Tibial nerve (tissue), 4 donors: ENCODE results near the gene CDC25A. TPM values are rescaled to one million over a fixed set of nuclear protein-coding genes. Genes with fewer than 3 reads are reported as not detected.
"Not testable (repeated sequence)": the region's sequence is repeated elsewhere in the genome, so short reads cannot be mapped to it uniquely, and the experiment has no call there.

Experiments
- DNase-seq, 2 donors: peaks; one replicate each; pipeline ENCODE4 v3.0.0-alpha.2; 2019; ENCODE audit warnings: low spot score in 2 of 2
- H3K27ac ChIP-seq, 4 donors: fragments of 200-600 bp; sonication (generic) in 3 of 4; one replicate each; pipeline ENCODE4 v1.5.1; 2017 to 2019; ENCODE audit warnings: mild to moderate bottlenecking in 1 of 4
- H3K27me3 ChIP-seq, 2 donors: fragments of 200-600 bp; sonication (generic) in 1 of 2; one replicate each; pipeline versions ENCODE4 v1.5.1 to v1.6.0; 2017 to 2019
- H3K36me3 ChIP-seq, 3 donors: fragments of 200-600 bp; sonication (generic); one replicate each; pipeline ENCODE4 v1.5.1; 2018 to 2019
- H3K4me1 ChIP-seq, 4 donors: fragments of 200-600 bp; sonication (generic) in 3 of 4; one replicate each; pipeline ENCODE4 v1.5.1; 2017 to 2019
- H3K4me3 ChIP-seq, 4 donors: fragments of 200-600 bp; sonication (generic) in 3 of 4; one replicate each; pipeline ENCODE4 v1.5.1; 2017 to 2019; ENCODE audit warnings: mild to moderate bottlenecking in 1 of 4, moderate library complexity in 1 of 4
- H3K9me3 ChIP-seq, 4 donors: fragments of 200-600 bp; sonication (generic) in 3 of 4; one replicate each; pipeline ENCODE4 v1.5.1; 2017 to 2019
- CTCF ChIP-seq, 5 experiments: fragments of 200-600 bp in 3 of 5; fragments of 450-650 bp in 2 of 5; sonication (generic) in 3 of 5; IDR thresholded peaks; one replicate each; pipeline ENCODE4 v1.5.1; 2016 to 2019; ENCODE audit warnings: antibody characterized with exemption in 5 of 5, mild to moderate bottlenecking in 3 of 5, moderate library complexity in 2 of 5
- EP300 ChIP-seq, 2 donors: sonication (generic); formaldehyde crosslinking; IDR thresholded peaks; one replicate each; pipeline ENCODE4 v1.6.1; 2017; ENCODE audit warnings: antibody characterized with exemption in 2 of 2, mild to moderate bottlenecking in 1 of 2
- POLR2A ChIP-seq, 2 donors: fragments of 450-650 bp; IDR thresholded peaks; one replicate each; pipeline ENCODE4 v1.6.1; 2017; ENCODE audit warnings: antibody characterized with exemption in 2 of 2, mild to moderate bottlenecking in 2 of 2, moderate library complexity in 2 of 2
- WGBS, 2 donors: methylation state at CpG; one replicate each; pipeline ENCODE4 v1.1.5; 2018; 5-methylcytosine and 5-hydroxymethylcytosine counted together
- total RNA-seq, 4 donors: library from RNA; depleted of rRNA; stranded (reverse); fragments of >200 nt; gene quantifications; one replicate each; pipeline ENCODE4 v1.1.0, GENCODE V29; 2016

The CDC25A gene
- total RNA-seq, 4 donors from 2014 or later = 0.44 to 7.1 (median 2.1) TPM; not detected in 1

GRCh38 chr3:48120223-48120622, 68.0 kb downstream of the CDC25A start:
- no peak for TF ChIP-seq CTCF (IDR thresholded peaks at IDR 0.05)
- TF ChIP-seq EP300 (IDR thresholded peaks at IDR 0.05) = no peak
- TF ChIP-seq POLR2A (IDR thresholded peaks at IDR 0.05) = no peak
- Histone ChIP-seq H3K27me3 (no peaks in the 10 kb centered on the region), H3K4me3 (no peak overlapping the region), H3K4me1 (peaks cover 0 to 14% (median 0%) of the 10 kb centered on the region in 4 donors), H3K36me3 (no peaks in the 10 kb centered on the region), H3K27ac (peak overlapping the region in 1 of 4 donors; percentile 75), H3K9me3 (no peaks in the 10 kb centered on the region)
- DNase-seq = no peak
- WGBS, 2 donors = 88 to 100% methylated on average over 1 of the region's 1 CpG

GRCh38 chr3:48119505-48120193, 68.6 kb downstream of the CDC25A start:
- Histone ChIP-seq H3K4me1 (peaks cover 0 to 12% (median 0%) of the 10 kb centered on the region in 4 donors), H3K27ac (peak overlapping the region in 3 of 4 donors; percentile 37 to 75 (median 60)), H3K36me3 (no peaks in the 10 kb centered on the region), H3K9me3 (no peaks in the 10 kb centered on the region), H3K4me3 (no peak overlapping the region), H3K27me3 (no peaks in the 10 kb centered on the region)
- TF ChIP-seq POLR2A (IDR thresholded peaks at IDR 0.05) = no peak
- TF ChIP-seq CTCF (IDR thresholded peaks at IDR 0.05) = no peak
- peak in 1 of 2 donors; percentile 20 for TF ChIP-seq EP300 (IDR thresholded peaks at IDR 0.05)
- 65 to 68% methylated on average over 4 of the region's 4 CpGs for WGBS, 2 donors
- peak; percentile 38 to 59 for DNase-seq

GRCh38 chr3:48118928-48119327, 69.3 kb downstream of the CDC25A start:
- Histone ChIP-seq H3K4me3 (no peak overlapping the region), H3K27ac (peak overlapping the region in 3 of 4 donors; percentile 37 to 75 (median 60)), H3K27me3 (no peaks in the 10 kb centered on the region), H3K36me3 (no peaks in the 10 kb centered on the region), H3K9me3 (no peaks in the 10 kb centered on the region), H3K4me1 (peaks cover 0 to 12% (median 0%) of the 10 kb centered on the region in 4 donors)
- WGBS, 2 donors = 71 to 76% methylated on average over 8 of the region's 8 CpGs
- TF ChIP-seq POLR2A (IDR thresholded peaks at IDR 0.05) (no peak), CTCF (IDR thresholded peaks at IDR 0.05) (no peak), EP300 (IDR thresholded peaks at IDR 0.05) (no peak)
- DNase-seq = no peak

- TF ChIP-seq EP300 (IDR thresholded peaks at IDR 0.05) = no peak
- no peak for TF ChIP-seq POLR2A (IDR thresholded peaks at IDR 0.05)
- TF ChIP-seq CTCF (IDR thresholded peaks at IDR 0.05) = no peak
- Histone ChIP-seq H3K4me3 (no peak overlapping the region), H3K27me3 (no peaks in the 10 kb centered on the region), H3K9me3 (no peaks in the 10 kb centered on the region), H3K4me1 (peaks cover 0 to 12% (median 0%) of the 10 kb centered on the region in 4 donors), H3K36me3 (no peaks in the 10 kb centered on the region), H3K27ac (no peak overlapping the region)
- WGBS, 2 donors = 79 to 82% methylated on average over 7 of the region's 7 CpGs
- DNase-seq = no peak
Measured at GRCh38 chr3:48118322-48118721, 69.9 kb downstream of the CDC25A start.

GRCh38 chr3:48112813-48113212, 75.4 kb downstream of the CDC25A start:
- H3K9me3 ChIP-seq = peaks cover 0 to 6% (median 0%) of the 10 kb centered on the region in 4 donors
- H3K36me3 ChIP-seq = no peaks in the 10 kb centered on the region
- no peak for DNase-seq
- H3K4me3 ChIP-seq = no peak overlapping the region
- peak overlapping the region in 1 of 4 donors; percentile 3 for H3K27ac ChIP-seq
- no peaks in the 10 kb centered on the region for H3K4me1 ChIP-seq
- H3K27me3 ChIP-seq = no peaks in the 10 kb centered on the region
- TF ChIP-seq EP300 (IDR thresholded peaks at IDR 0.05) = no peak
- no peak for TF ChIP-seq CTCF (IDR thresholded peaks at IDR 0.05)
- no peak for TF ChIP-seq POLR2A (IDR thresholded peaks at IDR 0.05)
- WGBS, 2 donors = 77 to 91% methylated on average over 1 of the region's 1 CpG

- H3K4me1 ChIP-seq, H3K36me3 ChIP-seq, H3K27me3 ChIP-seq, H3K4me3 ChIP-seq, DNase-seq, H3K27ac ChIP-seq, H3K9me3 ChIP-seq: not testable (repeated sequence)
- 80 to 90% methylated on average over 8 of the region's 8 CpGs for WGBS, 2 donors
Measured at GRCh38 chr3:48112108-48112791, 76.0 kb downstream of the CDC25A start.
